Measurements from ENCODE around the gene GALNT14.

DNA sequence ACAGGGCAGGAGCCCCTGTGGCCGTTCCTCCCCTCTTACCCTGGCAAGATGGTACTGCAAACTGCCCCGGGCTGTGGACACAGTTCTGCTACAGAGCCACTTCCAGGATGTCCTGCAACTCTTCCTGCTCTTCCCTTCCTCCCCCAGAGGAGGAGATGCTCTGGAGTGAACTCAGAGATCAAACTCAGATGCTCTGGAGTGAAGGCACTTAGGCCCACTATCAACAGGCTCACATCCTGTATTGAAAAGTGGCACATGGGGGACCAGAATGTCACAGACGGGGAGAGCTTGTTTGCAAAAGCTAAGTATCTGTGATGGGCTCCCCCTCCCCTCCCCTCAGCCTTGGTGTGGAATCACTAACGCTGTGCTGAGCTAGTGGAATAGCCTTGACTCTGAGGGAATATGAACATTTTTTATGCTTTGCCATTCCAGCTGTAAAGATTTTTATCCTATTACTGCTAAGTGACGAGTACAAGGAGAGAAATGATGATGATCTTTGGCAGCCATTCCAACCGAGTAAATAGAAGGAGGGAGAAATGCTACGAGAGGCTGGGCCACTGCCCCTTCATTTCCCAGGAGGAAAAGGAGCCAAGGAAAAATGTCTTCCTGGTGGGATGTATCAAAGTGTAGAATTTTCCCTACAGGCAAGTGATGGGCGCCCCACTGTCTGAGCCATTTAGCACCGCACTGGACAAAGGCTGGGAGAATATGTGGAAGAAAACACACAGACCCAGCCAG is 152.6 kb downstream of the GALNT14 start:
- TF ChIP-seq SUZ12 (IDR thresholded peaks at IDR 0.05; ENCODE audit: unreplicated experiment): no peak
- no peak for TF ChIP-seq SIX5 (IDR thresholded peaks at IDR 0.05; ENCODE audit: low read depth, low read length, severe bottlenecking)
- no peak for TF ChIP-seq SRF (IDR thresholded peaks at IDR 0.05; ENCODE audit: low read depth in 2 of 2, low read length in 2 of 2)
- TF ChIP-seq CTCF (IDR thresholded peaks at IDR 0.05 in 2 of 3, conservative IDR thresholded peaks at IDR 0.05 in 1 of 3; ENCODE audit: control insufficient read depth in 2 of 3, extremely low read depth in 1 of 3, insufficient read depth in 1 of 3, low read depth in 3 of 3, low read length in 3 of 3): no peak
- no peak for TF ChIP-seq PAX5 (IDR thresholded peaks at IDR 0.05; ENCODE audit: borderline replicate concordance, low read depth, low read length)
- no peak for TF ChIP-seq BCLAF1 (IDR thresholded peaks at IDR 0.05)
